ENCODE data around the gene ASXL1. TPM values are rescaled to one million over a fixed set of nuclear protein-coding genes. Genes with fewer than 3 reads are reported as not detected.
"Not testable (repeated sequence)": the region's sequence is repeated elsewhere in the genome, so short reads cannot be mapped to it uniquely, and the experiment has no call there.

Gene ASXL1
- total RNA-seq, 1 donor from 2014 or later: 97.5 TPM

DNA sequence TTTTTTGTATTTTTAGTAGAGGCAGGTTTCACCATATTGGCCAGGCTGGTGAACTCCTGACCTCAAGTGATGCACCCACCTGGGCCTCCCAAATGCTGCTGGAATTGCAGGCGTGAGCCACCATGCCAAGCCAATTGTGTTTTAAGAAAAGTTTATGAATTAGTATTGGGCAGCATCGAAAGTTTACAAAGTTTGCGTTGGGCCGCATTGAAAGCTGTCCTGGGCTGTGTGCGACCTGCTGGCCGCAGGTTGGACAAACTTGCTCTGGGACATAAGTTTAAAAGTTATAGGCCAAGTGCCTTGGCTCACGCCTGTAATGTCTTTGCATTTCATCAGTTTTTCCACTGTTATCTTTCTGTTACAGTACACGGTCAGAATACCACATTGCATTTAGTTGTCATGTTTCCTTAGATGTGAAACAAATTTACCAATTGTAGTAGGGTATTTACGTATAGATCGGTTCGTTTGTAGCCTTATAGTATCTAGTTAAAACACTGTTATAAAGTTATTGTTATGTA, 39.5 kb downstream of the ASXL1 start:
- Histone ChIP-seq H3K4me3 (no peak overlapping the region), H3K36me3 (peaks cover 0 to 6% of the 10 kb centered on the region in 2 donors), H3K4me1 (no peaks in the 10 kb centered on the region), H3K27me3 (no peaks in the 10 kb centered on the region), H3K27ac (no peak overlapping the region), H3K9me3 (no peaks in the 10 kb centered on the region)
- no peak for DNase-seq (ENCODE audit: extremely low spot score in 2 of 2)
- no peak for TF ChIP-seq POLR2AphosphoS5 (IDR thresholded peaks at IDR 0.05; ENCODE audit: insufficient read depth in 1 of 2, low read depth in 1 of 2)
- TF ChIP-seq, protein P1, sequence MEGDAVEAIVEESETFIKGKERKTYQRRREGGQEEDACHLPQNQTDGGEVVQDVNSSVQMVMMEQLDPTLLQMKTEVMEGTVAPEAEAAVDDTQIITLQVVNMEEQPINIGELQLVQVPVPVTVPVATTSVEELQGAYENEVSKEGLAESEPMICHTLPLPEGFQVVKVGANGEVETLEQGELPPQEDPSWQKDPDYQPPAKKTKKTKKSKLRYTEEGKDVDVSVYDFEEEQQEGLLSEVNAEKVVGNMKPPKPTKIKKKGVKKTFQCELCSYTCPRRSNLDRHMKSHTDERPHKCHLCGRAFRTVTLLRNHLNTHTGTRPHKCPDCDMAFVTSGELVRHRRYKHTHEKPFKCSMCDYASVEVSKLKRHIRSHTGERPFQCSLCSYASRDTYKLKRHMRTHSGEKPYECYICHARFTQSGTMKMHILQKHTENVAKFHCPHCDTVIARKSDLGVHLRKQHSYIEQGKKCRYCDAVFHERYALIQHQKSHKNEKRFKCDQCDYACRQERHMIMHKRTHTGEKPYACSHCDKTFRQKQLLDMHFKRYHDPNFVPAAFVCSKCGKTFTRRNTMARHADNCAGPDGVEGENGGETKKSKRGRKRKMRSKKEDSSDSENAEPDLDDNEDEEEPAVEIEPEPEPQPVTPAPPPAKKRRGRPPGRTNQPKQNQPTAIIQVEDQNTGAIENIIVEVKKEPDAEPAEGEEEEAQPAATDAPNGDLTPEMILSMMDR (IDR thresholded peaks at IDR 0.05): no peak
- no peak for TF ChIP-seq POLR2A (IDR thresholded peaks at IDR 0.05)
- intact Hi-C loops (cut with DNase I): no loop called here

DNA sequence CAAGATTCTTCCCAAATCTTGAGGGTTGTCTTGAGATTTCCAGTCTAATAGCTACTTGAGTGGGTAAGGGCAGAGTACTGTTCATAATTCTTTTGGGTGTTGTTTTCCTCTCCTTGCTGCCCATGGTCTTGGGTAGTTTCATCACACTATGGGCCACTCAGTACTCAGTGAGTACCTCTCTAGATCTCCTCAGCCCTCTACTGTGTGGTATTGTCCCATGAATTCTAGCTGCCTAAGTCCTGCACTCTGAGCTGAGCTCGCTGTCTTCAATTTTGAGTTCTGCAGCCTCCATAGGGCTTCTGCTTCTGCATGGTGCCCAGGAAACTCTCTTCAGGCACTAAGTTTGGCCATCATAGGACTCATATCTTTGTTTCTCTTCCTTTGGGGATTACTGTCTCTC, 42.3 kb downstream of the ASXL1 start:
- intact Hi-C loops (cut with DNase I): no loop called here
- H3K27me3 ChIP-seq: no peaks in the 10 kb centered on the region
- no peak overlapping the region for H3K27ac ChIP-seq
- no peak for DNase-seq (ENCODE audit: extremely low spot score in 2 of 2)
- H3K9me3 ChIP-seq: no peaks in the 10 kb centered on the region
- H3K36me3 ChIP-seq: no peaks in the 10 kb centered on the region
- TF ChIP-seq, protein P1 (IDR thresholded peaks at IDR 0.05): no peak
- TF ChIP-seq POLR2AphosphoS5 (IDR thresholded peaks at IDR 0.05; ENCODE audit: insufficient read depth in 1 of 2, low read depth in 1 of 2) (no peak), POLR2A (IDR thresholded peaks at IDR 0.05) (no peak)
- no peaks in the 10 kb centered on the region for H3K4me1 ChIP-seq
- no peak overlapping the region for H3K4me3 ChIP-seq

DNA sequence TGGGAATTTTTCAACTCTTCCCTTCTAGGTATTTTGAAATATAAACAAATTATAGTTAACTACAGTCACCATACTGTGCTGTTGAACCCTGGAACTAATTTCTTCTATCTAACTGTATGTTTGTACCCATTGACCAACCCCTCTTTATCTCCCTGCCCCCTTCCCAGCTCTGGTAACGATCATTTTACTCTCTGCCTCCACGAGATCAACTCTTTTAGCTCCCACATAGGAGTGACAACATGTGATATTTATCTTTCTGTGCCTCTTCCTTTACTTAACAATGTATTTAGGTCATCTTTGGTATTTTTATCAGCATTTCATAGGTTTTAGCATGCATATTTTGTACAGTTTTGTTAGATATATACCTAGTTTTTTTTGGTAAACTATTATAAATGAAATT, 45.9 kb downstream of the ASXL1 start:
- intact Hi-C loops (cut with DNase I): no loop called here
- TF ChIP-seq POLR2AphosphoS5 (IDR thresholded peaks at IDR 0.05; ENCODE audit: insufficient read depth in 1 of 2, low read depth in 1 of 2) (no peak), POLR2A (IDR thresholded peaks at IDR 0.05) (no peak)
- TF ChIP-seq, protein P1 (IDR thresholded peaks at IDR 0.05): no peak
- H3K4me3 ChIP-seq: no peak overlapping the region
- H3K36me3 ChIP-seq: no peaks in the 10 kb centered on the region
- no peaks in the 10 kb centered on the region for H3K9me3 ChIP-seq
- H3K27me3 ChIP-seq: no peaks in the 10 kb centered on the region
- peaks cover 11% of the 10 kb centered on the region for H3K4me1 ChIP-seq
- DNase-seq (ENCODE audit: extremely low spot score in 2 of 2): no peak
- no peak overlapping the region for H3K27ac ChIP-seq

DNA sequence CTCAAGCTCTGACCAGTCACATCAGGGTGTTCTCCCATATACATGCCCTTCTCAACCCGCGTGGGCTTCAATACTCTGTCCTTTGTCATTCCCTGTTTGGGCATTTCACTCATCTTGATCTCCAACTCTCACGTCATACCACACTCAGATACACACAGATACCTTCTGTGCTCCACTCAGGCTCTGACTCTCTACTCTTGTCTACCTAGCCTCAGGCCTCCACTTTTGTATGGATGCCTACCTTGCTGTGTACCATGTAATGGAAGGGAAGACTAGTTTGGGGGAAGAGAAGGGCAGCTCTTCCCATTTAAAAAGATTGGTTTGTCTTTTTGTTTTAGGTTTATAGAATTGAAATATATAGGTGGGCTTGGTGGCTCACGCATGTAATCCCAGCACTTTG, 48.6 kb downstream of the ASXL1 start:
- TF ChIP-seq, protein P1 (IDR thresholded peaks at IDR 0.05): no peak
- TF ChIP-seq POLR2AphosphoS5 (IDR thresholded peaks at IDR 0.05; ENCODE audit: insufficient read depth in 1 of 2, low read depth in 1 of 2): no peak
- no peak for TF ChIP-seq POLR2A (IDR thresholded peaks at IDR 0.05)
- intact Hi-C loops (cut with DNase I): no loop called here

DNA sequence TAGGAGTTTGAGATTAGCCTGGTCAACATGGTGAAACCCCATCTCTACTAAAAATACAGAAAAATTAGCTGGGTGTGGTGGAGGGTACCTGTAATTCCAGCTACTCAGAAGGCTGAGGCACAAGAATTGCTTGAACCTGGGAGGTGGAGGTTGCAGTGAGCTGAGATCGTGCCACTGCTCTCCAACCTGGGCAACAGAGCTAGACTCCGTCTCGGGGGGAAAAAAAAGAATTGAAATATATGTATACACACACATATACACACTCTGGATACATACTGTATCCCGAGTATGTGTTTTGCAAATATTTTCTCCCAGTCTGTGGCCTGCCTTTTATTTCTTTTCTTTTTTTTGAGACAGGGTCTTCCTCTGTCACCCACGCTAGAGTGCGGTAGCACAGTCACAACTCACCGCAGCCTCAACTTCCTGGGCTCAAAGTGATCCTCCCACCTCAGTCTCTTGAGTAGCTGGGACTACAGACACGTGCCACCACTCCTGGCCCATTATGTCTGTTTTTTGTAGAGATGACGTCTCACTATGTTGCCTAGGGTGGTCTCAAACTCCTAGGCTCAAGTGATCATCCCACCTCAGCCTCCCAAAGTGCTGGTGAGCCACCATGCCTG, 49.1 kb downstream of the ASXL1 start:
- H3K36me3 ChIP-seq; H3K27ac ChIP-seq; DNase-seq (ENCODE audit: extremely low spot score in 2 of 2); intact Hi-C loops (cut with DNase I); H3K27me3 ChIP-seq; H3K9me3 ChIP-seq; H3K4me3 ChIP-seq: not testable (repeated sequence)
- H3K4me1 ChIP-seq: peaks cover 11% of the 10 kb centered on the region

More for the DNA sequence above, 48.6 kb downstream of the ASXL1 start:
- no peaks in the 10 kb centered on the region for H3K36me3 ChIP-seq
- H3K27ac ChIP-seq: no peak overlapping the region
- H3K4me1 ChIP-seq: peaks cover 11% of the 10 kb centered on the region
- H3K9me3 ChIP-seq: no peaks in the 10 kb centered on the region
- no peak overlapping the region for H3K4me3 ChIP-seq
- no peaks in the 10 kb centered on the region for H3K27me3 ChIP-seq
- DNase-seq (ENCODE audit: extremely low spot score in 2 of 2): no peak
